Activated CD8-positive, alpha-beta T cell treated with anti-CD3 and anti-CD28 coated beads for 36 hours (primary cell): ENCODE results near the gene SATL1. TPM values are rescaled to one million over a fixed set of nuclear protein-coding genes. Genes with fewer than 3 reads are reported as not detected.

Experiments used
- ATAC-seq: fragments of 200-7000 bp; cut with Tn5 transposase; one replicate; pipeline ENCODE4 v1.10.0; 2021; ENCODE audit warnings: mild to moderate bottlenecking, moderate library complexity
- CTCF ChIA-PET: fragments of 350-600 bp; sonication (Branson Sonifier 250); formaldehyde crosslinking; loops from one replicate; lab custom pipeline; 2021; ENCODE audit warnings: antibody characterized with exemption; lab: Charles Lee
- POLR2A ChIA-PET: fragments of 350-600 bp; sonication (Branson Sonifier 250); formaldehyde crosslinking; loops from one replicate; lab custom pipeline; 2021; ENCODE audit warnings: antibody characterized with exemption; lab: Charles Lee
- DNase-seq: peaks from one replicate; pipeline ENCODE4 v3.0.0-alpha.2; 2020
- H3K27ac Mint-ChIP-seq: one replicate; pipeline ENCODE4 v1.8.0; 2021; ENCODE audit warnings: mild to moderate bottlenecking, mixed read lengths
- H3K27me3 Mint-ChIP-seq: one replicate; pipeline ENCODE4 v1.8.0; 2021; ENCODE audit warnings: mixed read lengths
- H3K36me3 Mint-ChIP-seq: one replicate; pipeline ENCODE4 v1.8.0; 2021; ENCODE audit warnings: low read depth, mixed read lengths
- H3K4me1 Mint-ChIP-seq: one replicate; pipeline ENCODE4 v1.8.0; 2021; ENCODE audit warnings: low read depth, mixed read lengths
- H3K4me3 Mint-ChIP-seq: one replicate; pipeline ENCODE4 v1.8.0; 2021; ENCODE audit warnings: mild to moderate bottlenecking, moderate library complexity, mixed read lengths
- H3K9me3 Mint-ChIP-seq: one replicate; pipeline ENCODE4 v1.8.0; 2021; ENCODE audit warnings: mixed read lengths
- intact Hi-C: fragments of 100-400 bp; cut with micrococcal nuclease; formaldehyde crosslinking; loops from one replicate; pipeline ENCODE4 v1.10.0; 2022
- total RNA-seq, 2 experiments: library from RNA; stranded (reverse); gene quantifications; one replicate each; pipeline ENCODE4 v1.2.3, GENCODE V29; 2021
- TF ChIP-seq, protein P1 (sequence below): fragments of 200-600 bp; IDR thresholded peaks from one replicate; pipeline ENCODE4 v1.8.0; 2022; ENCODE audit warnings: antibody characterized with exemption, mild to moderate bottlenecking

The SATL1 gene
- total RNA-seq, 2 experiments from 2014 or later: not detected

DNA sequence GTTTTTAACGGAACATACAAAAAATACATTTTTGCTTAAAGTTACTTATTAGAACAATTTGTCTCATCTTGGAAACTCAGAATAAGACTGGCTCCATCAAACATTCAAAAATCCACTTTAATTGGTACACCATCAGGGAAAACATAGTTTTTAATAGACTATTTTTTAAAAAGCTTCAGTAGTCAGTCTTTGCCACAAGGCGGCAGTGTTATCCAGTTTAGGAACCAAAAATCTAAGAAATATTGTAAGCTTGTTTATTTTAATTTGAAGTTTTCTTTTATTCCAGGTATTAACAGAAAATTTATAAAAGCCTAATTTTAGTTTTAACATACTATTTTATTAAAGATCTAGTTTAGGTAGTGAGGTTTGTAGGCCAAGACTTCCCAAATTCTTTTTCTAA is 132.2 kb downstream of the SATL1 start:
- Mint-ChIP-seq H3K27me3 (no peaks in the 10 kb centered on the region), H3K4me1 (no peaks in the 10 kb centered on the region), H3K36me3 (no peaks in the 10 kb centered on the region), H3K27ac (no peak overlapping the region), H3K9me3 (no peaks in the 10 kb centered on the region), H3K4me3 (no peak overlapping the region)
- intact Hi-C loops: loop anchor here (10.0 kb wide), 1 partner anchor 433 kb away; no protein-coding TSS in a partner anchor
- peak; percentile 7 for DNase-seq
- ChIA-PET CTCF (interaction anchor here (1.1 to 1.2 kb wide), 2 partner anchors 30 to 426 kb away, joined by 3 to 5 read pairs; no protein-coding TSS in a partner anchor), POLR2A (no interaction called here)
- no peak for ATAC-seq
- TF ChIP-seq, protein P1, sequence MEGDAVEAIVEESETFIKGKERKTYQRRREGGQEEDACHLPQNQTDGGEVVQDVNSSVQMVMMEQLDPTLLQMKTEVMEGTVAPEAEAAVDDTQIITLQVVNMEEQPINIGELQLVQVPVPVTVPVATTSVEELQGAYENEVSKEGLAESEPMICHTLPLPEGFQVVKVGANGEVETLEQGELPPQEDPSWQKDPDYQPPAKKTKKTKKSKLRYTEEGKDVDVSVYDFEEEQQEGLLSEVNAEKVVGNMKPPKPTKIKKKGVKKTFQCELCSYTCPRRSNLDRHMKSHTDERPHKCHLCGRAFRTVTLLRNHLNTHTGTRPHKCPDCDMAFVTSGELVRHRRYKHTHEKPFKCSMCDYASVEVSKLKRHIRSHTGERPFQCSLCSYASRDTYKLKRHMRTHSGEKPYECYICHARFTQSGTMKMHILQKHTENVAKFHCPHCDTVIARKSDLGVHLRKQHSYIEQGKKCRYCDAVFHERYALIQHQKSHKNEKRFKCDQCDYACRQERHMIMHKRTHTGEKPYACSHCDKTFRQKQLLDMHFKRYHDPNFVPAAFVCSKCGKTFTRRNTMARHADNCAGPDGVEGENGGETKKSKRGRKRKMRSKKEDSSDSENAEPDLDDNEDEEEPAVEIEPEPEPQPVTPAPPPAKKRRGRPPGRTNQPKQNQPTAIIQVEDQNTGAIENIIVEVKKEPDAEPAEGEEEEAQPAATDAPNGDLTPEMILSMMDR: peak; percentile 30

DNA sequence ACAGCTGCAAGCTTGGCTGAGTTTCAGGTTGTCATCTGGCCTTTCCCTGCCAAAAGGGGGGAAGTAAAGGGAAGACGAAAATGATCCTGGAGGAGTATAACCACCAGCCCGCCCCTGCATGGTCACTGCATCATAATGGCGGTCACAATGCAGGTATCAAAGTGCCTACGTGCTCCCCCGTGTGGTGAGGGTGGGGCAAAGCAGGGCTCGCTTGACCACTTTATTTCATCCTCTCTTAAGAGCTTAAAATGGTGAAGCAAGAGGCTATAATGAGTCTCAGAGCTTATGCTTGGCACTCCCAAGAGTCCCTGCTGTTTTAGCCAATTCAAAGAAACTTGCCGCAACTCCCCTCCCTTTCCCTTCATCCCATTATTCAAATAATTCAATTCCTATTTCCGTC is 134.3 kb downstream of the SATL1 start:
- Mint-ChIP-seq H3K9me3 (no peaks in the 10 kb centered on the region), H3K4me1 (no peaks in the 10 kb centered on the region), H3K36me3 (no peaks in the 10 kb centered on the region), H3K4me3 (no peak overlapping the region), H3K27me3 (no peaks in the 10 kb centered on the region), H3K27ac (no peak overlapping the region)
- ChIA-PET POLR2A (no interaction called here), CTCF (interaction anchor here (1.2 kb wide), 1 partner anchor 11 kb away, joined by 5 read pairs; no protein-coding TSS in a partner anchor)
- ATAC-seq (no peak), DNase-seq (peak; percentile 12)
- intact Hi-C loops: no loop called here
- TF ChIP-seq, protein P1: no peak

DNA sequence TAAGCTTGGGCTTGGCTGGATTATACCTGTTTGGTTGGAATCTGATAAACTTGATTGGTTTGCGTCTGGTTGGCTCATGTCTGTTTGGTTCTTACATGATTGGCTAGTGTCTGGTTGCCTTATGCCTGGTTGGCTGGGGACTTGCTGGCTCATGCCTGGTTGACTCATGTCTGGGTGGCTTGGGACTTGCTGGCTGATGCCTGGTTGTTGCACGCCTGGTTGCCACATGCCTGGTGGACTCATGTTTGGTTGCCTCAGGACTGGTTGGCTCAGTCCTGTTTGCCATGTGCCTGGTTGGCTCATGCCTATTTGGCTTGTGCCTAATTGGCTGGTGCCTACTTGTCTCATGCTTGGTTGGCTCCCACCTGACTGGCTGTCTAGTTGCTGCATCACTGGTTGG is 135.4 kb downstream of the SATL1 start:
- intact Hi-C loops: no loop called here
- Mint-ChIP-seq H3K9me3 (no peaks in the 10 kb centered on the region), H3K36me3 (no peaks in the 10 kb centered on the region), H3K4me1 (no peaks in the 10 kb centered on the region), H3K4me3 (no peak overlapping the region), H3K27ac (no peak overlapping the region), H3K27me3 (no peaks in the 10 kb centered on the region)
- ATAC-seq (no peak), DNase-seq (no peak)
- ChIA-PET CTCF (no interaction called here), POLR2A (no interaction called here)
- TF ChIP-seq, protein P1: no peak

DNA sequence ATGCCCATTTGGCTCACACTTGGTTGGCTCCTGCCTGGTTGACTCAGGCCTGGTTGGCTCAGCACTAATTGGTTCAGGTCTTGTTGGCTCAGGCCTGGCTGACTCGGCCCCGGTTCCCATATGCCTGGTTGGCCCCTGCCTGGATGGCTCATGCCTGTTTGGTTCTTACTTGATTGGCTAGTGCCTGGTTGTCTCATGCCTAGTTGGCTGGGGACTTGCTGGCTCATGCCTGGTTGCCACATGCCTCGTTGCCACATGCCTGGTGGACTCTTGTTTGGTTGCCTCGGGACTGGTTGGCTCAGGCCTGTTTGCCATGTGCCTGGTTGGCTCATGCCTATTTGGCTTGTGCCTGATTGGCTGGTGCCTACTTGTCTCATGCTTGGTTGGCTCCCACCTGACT is 136.2 kb downstream of the SATL1 start:
- CTCF ChIA-PET: no interaction called here
- TF ChIP-seq, protein P1: no peak
- H3K27ac Mint-ChIP-seq: no peak overlapping the region
- H3K27me3 Mint-ChIP-seq: no peaks in the 10 kb centered on the region
- intact Hi-C loops: no loop called here
- ATAC-seq (no peak), DNase-seq (no peak)
- POLR2A ChIA-PET: no interaction called here
- H3K9me3 Mint-ChIP-seq: no peaks in the 10 kb centered on the region
- no peak overlapping the region for H3K4me3 Mint-ChIP-seq
- H3K36me3 Mint-ChIP-seq: no peaks in the 10 kb centered on the region
- H3K4me1 Mint-ChIP-seq: no peaks in the 10 kb centered on the region

DNA sequence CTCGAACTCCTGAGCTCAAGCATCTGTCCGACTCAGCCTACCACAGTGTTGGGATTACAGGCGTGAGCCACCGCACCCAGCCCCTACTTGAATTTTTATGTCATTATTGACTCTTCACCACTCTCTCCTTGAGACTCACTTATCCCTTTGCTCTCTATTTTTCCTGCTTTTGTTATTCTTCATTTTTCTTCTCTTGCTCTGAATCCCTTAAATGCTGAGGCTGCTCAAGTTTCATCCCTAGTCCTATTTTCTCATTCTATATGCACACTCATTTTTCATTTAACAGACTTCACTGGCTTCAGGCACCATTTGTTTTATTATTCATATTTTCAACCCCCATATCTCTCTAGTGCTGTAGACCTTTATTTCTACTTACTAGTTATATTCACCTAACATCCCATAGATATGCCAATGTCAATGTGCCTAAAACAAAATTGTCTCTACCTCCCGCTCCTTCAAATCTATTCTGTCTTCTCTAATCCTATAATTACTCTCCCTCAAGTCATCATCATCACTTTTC is 154.2 kb downstream of the SATL1 start:
- TF ChIP-seq, protein P1: no peak
- Mint-ChIP-seq H3K4me1 (no peaks in the 10 kb centered on the region), H3K27ac (no peak overlapping the region), H3K36me3 (peaks cover 16% of the 10 kb centered on the region), H3K9me3 (no peaks in the 10 kb centered on the region), H3K27me3 (no peaks in the 10 kb centered on the region), H3K4me3 (no peak overlapping the region)
- intact Hi-C loops: no loop called here
- ChIA-PET CTCF (no interaction called here), POLR2A (no interaction called here)
- no peak for ATAC-seq
- DNase-seq: no peak
